Body of pancreas (tissue), 4 donors: ENCODE results near the gene TST. TPM values are rescaled to one million over a fixed set of nuclear protein-coding genes. Genes with fewer than 3 reads are reported as not detected.
"Not testable (repeated sequence)": the region's sequence is repeated elsewhere in the genome, so short reads cannot be mapped to it uniquely, and the experiment has no call there.

ENCODE experiments used
- ATAC-seq: fragments of 150-250 bp; one replicate; pipeline ENCODE4 v1.9.1; 2016
- DNase-seq, 4 donors: peaks; one replicate each; pipeline ENCODE4 v3.0.0-alpha.2; 2019
- H3K27ac ChIP-seq, 4 donors: fragments of 200-600 bp; sonication (generic); 1 replicate in 3 of 4; 2 replicates in 1 of 4; pipeline versions ENCODE4 v1.5.1 to v1.6.1; 2016 to 2019; ENCODE audit warnings: mild to moderate bottlenecking in 1 of 4, mixed read lengths in 1 of 4, moderate library complexity in 1 of 4
- H3K27me3 ChIP-seq, 2 donors: fragments of 200-600 bp; sonication (generic); one replicate each; pipeline ENCODE4 v1.6.0; 2016; ENCODE audit warnings: mild to moderate bottlenecking in 1 of 2
- H3K36me3 ChIP-seq, 2 donors: fragments of 200-600 bp; sonication (generic); replicated peaks in 1 of 2; 2 replicates each; pipeline ENCODE4 v1.5.1; 2016; ENCODE audit warnings: low read depth in 2 of 2; ENCODE audit not compliant: insufficient read depth in 1 of 2
- H3K4me1 ChIP-seq: fragments of 200-600 bp; sonication (generic); one replicate; pipeline ENCODE4 v1.6.0; 2016
- H3K4me3 ChIP-seq, 2 donors: fragments of 200-600 bp; sonication (generic); 1 replicate in 1 of 2; 2 replicates in 1 of 2; pipeline ENCODE4 v1.5.1; 2016 to 2019
- H3K9me3 ChIP-seq, 3 donors: fragments of 200-600 bp; sonication (generic); 1 replicate in 2 of 3; 2 replicates in 1 of 3; pipeline ENCODE4 v1.5.1; 2016
- POLR2A ChIP-seq, 3 donors: fragments of 450-650 bp; IDR thresholded peaks; one replicate each; pipeline ENCODE4 v1.6.1; 2016; ENCODE audit warnings: antibody characterized with exemption in 3 of 3, mild to moderate bottlenecking in 2 of 3
- WGBS, 2 donors: methylation state at CpG; one replicate each; pipeline ENCODE4 v1.1.5; 2017; 5-methylcytosine and 5-hydroxymethylcytosine counted together
- intact Hi-C: fragments of 100-400 bp; cut with DNase I; formaldehyde crosslinking; loops from one replicate; pipeline ENCODE4 v1.15.1; 2023
- total RNA-seq, 2 donors: library from RNA; depleted of rRNA; stranded (reverse); fragments of >200 nt; gene quantifications; one replicate each; pipeline ENCODE4 v1.1.0, GENCODE V29; 2016
- TF ChIP-seq, protein P1 (sequence below), 7 experiments: fragments of 450-650 bp in 4 of 7; fragments of 200-600 bp in 3 of 7; sonication (generic) in 3 of 7; IDR thresholded peaks; one replicate each; pipeline ENCODE4 v1.5.1; 2016 to 2019; ENCODE audit warnings: antibody characterized with exemption in 7 of 7

Gene TST
- total RNA-seq, 2 donors from 2014 or later = 73.8 to 91.1 TPM

GRCh38 chr22:36998620-36999351, 20.5 kb downstream of the TST start:
- Histone ChIP-seq H3K27ac (no peak overlapping the region), H3K27me3 (no peaks in the 10 kb centered on the region), H3K4me1 (no peaks in the 10 kb centered on the region), H3K4me3 (no peak overlapping the region), H3K36me3 (no peaks in the 10 kb centered on the region), H3K9me3 (no peaks in the 10 kb centered on the region)
- ATAC-seq (no peak), DNase-seq (no peak)
- 77 to 78% methylated on average over 9 of the region's 9 CpGs for WGBS, 2 donors
- intact Hi-C loops = no loop called here
- TF ChIP-seq, protein P1, sequence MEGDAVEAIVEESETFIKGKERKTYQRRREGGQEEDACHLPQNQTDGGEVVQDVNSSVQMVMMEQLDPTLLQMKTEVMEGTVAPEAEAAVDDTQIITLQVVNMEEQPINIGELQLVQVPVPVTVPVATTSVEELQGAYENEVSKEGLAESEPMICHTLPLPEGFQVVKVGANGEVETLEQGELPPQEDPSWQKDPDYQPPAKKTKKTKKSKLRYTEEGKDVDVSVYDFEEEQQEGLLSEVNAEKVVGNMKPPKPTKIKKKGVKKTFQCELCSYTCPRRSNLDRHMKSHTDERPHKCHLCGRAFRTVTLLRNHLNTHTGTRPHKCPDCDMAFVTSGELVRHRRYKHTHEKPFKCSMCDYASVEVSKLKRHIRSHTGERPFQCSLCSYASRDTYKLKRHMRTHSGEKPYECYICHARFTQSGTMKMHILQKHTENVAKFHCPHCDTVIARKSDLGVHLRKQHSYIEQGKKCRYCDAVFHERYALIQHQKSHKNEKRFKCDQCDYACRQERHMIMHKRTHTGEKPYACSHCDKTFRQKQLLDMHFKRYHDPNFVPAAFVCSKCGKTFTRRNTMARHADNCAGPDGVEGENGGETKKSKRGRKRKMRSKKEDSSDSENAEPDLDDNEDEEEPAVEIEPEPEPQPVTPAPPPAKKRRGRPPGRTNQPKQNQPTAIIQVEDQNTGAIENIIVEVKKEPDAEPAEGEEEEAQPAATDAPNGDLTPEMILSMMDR (IDR thresholded peaks at IDR 0.05) = no peak
- no peak for TF ChIP-seq POLR2A (IDR thresholded peaks at IDR 0.05)

DNA sequence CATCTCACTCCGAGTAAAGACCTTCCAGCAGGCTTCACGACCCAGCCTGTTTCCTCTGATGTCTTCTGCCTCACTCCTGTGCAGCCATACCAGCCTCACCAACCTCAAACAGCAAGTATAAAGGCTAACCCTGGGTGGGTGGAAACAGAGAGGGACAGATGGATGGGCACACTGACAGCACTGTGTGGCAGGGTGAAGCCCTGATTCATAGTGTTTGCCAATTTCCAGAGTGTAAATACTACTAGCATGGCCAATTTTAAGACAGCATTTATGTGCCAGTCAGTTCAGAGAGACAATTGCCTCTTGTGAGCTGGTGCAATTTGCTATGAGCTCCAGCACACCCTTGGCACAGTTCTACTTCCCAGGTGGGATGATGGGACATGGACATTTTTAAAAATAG, 21.5 kb downstream of the TST start:
- no peak for ATAC-seq
- no peaks in the 10 kb centered on the region for H3K27me3 ChIP-seq
- H3K9me3 ChIP-seq = no peaks in the 10 kb centered on the region
- 54 to 80% methylated on average over 2 of the region's 2 CpGs for WGBS, 2 donors
- TF ChIP-seq, protein P1 (IDR thresholded peaks at IDR 0.05) = no peak
- TF ChIP-seq POLR2A (IDR thresholded peaks at IDR 0.05) = no peak
- intact Hi-C loops = no loop called here
- no peak overlapping the region for H3K27ac ChIP-seq
- H3K4me1 ChIP-seq = no peaks in the 10 kb centered on the region
- H3K36me3 ChIP-seq = no peaks in the 10 kb centered on the region
- DNase-seq = no peak
- no peak overlapping the region for H3K4me3 ChIP-seq

DNA sequence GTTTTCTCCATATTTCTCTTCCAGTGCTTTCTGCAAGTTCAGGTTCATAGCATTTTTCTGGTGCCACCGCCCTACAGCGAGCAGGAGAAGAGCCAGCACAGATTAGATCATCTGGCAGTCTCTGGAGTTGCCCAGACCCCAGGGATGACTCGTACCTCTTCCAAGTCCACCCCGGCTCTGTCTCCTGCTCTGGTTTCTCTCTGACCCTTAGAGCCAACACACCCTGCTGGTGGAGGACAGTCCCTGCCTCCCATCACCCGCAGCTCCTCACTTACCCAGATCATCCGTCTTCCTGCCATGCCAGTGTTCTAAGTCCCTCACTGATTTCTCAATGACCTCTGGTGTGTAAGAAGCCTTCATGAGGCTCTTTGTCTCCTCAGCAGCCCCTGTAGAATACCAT, 28.0 kb downstream of the TST start:
- ATAC-seq (no peak), DNase-seq (no peak)
- intact Hi-C loops = no loop called here
- H3K36me3 ChIP-seq = no peaks in the 10 kb centered on the region
- H3K27me3 ChIP-seq = peaks cover 0 to 9% of the 10 kb centered on the region in 2 donors
- no peak for TF ChIP-seq POLR2A (IDR thresholded peaks at IDR 0.05)
- TF ChIP-seq, protein P1 (IDR thresholded peaks at IDR 0.05) = no peak
- H3K9me3 ChIP-seq = peaks cover 0 to 2% (median 0%) of the 10 kb centered on the region in 3 donors
- no peak overlapping the region for H3K4me3 ChIP-seq
- no peaks in the 10 kb centered on the region for H3K4me1 ChIP-seq
- 55 to 56% methylated on average over 6 of the region's 6 CpGs for WGBS, 2 donors
- no peak overlapping the region for H3K27ac ChIP-seq

DNA sequence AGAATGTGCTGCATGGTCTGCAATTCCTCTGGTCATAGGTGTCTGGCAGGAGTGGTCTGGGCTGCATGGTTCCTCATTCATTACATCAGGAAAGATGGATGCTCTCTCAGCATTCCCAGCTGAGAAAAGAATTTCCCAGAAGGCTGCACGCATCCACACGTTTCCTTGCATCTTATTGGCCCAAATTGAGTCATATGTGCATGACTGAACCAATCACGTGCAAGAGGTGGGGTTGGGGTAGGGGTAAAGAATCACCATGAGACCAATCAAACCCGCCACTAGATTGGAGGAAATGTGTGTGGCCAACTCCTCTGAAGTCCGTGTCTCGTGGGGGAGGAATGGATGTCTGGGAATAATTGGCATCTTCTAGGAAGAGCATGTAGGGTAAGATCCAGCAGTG, 28.8 kb downstream of the TST start:
- Histone ChIP-seq H3K27ac (no peak overlapping the region), H3K36me3 (no peaks in the 10 kb centered on the region), H3K27me3 (peaks cover 0 to 9% of the 10 kb centered on the region in 2 donors), H3K4me3 (no peak overlapping the region), H3K4me1 (no peaks in the 10 kb centered on the region), H3K9me3 (peaks cover 0 to 9% (median 0%) of the 10 kb centered on the region in 3 donors)
- TF ChIP-seq, protein P1 (IDR thresholded peaks at IDR 0.05) = no peak
- no peak for TF ChIP-seq POLR2A (IDR thresholded peaks at IDR 0.05)
- intact Hi-C loops = no loop called here
- ATAC-seq (no peak), DNase-seq (no peak)
- WGBS, 2 donors = 60 to 61% methylated on average over 6 of the region's 6 CpGs

- DNase-seq, H3K4me1 ChIP-seq, intact Hi-C loops, H3K27ac ChIP-seq, H3K36me3 ChIP-seq, H3K4me3 ChIP-seq, ATAC-seq, H3K27me3 ChIP-seq: not testable (repeated sequence)
- peaks cover 0 to 10% (median 0%) of the 10 kb centered on the region in 3 donors for H3K9me3 ChIP-seq
- 75 to 85% methylated on average over 4 of the region's 4 CpGs for WGBS, 2 donors
Observed at GRCh38 chr22:36989012-36989411, 30.2 kb downstream of the TST start.
